K562 (cell line): ENCODE measurements around the gene NFS1. TPM values are rescaled to one million over a fixed set of nuclear protein-coding genes. Genes with fewer than 3 reads are reported as not detected.

ENCODE experiments used
- ATAC-seq: fragments of 200-7000 bp; cut with Tn5 transposase; 3 replicates; pipeline ENCODE4 v1.9.1; 2020; ENCODE audit warnings: moderate library complexity
- BruUV-seq: library from RNA; stranded (reverse); fragments of 400-500 nt; replicated peaks from 2 replicates; lab custom pipeline; 2021; lab: Mats Ljungman, UMichigan
- CTCF ChIA-PET: fragments of 300-600 bp; formaldehyde crosslinking; extraction: SDS; loops from one replicate; lab custom pipeline; 2021; ENCODE audit warnings: low intra/inter-chr PET ratio; lab: Yijun Ruan, JAX
- POLR2A ChIA-PET: fragments of 300-600, 350-650 bp; sonication (Branson Sonifier 250); formaldehyde crosslinking; extraction: SDS; loops from one replicate; lab custom pipeline; 2021; ENCODE audit warnings: antibody characterized with exemption, inconsistent platforms; lab: Yijun Ruan, JAX
- DNase-seq, 4 experiments: peaks; one replicate each; pipeline versions ENCODE4 v3.0.0 to v3.0.0-alpha.2; 2011 to 2018; ENCODE audit warnings: low spot score in 3 of 4, mixed read lengths in 3 of 4; ENCODE audit errors: extremely low read depth in 1 of 4
- FAIRE-seq: peaks from 2 replicates; lab custom pipeline; 2011; peaks lifted over from hg19 to GRCh38; lab: Jason Lieb, UNC
- H2AFZ ChIP-seq: 2 replicates; pipeline ENCODE4 v1.6.0; 2011; ENCODE audit warnings: low read depth, low read length, control low read depth, inconsistent platforms
- H3K27ac ChIP-seq: fragments of 200-600 bp; 3 replicates; pipeline ENCODE4 v1.8.0; 2011; ENCODE audit warnings: low read depth, mild to moderate bottlenecking, control low read depth, inconsistent platforms, low read length, moderate library complexity, mixed read lengths; ENCODE audit errors: extremely low read depth
- H3K27me3 ChIP-seq, 2 experiments: fragments of 300-600 bp in 1 of 2; 2 replicates in 1 of 2; 3 replicates in 1 of 2; pipeline versions ENCODE4 v1.6.0 to v1.8.0; 2011; ENCODE audit warnings: inconsistent platforms in 2 of 2, low read length in 2 of 2, mild to moderate bottlenecking in 1 of 2, mixed read lengths in 1 of 2, moderate library complexity in 1 of 2; ENCODE audit not compliant: control insufficient read depth in 2 of 2, insufficient read depth in 2 of 2
- H3K36me3 ChIP-seq: fragments of 300-600 bp; 3 replicates; pipeline ENCODE4 v1.8.0; 2011; ENCODE audit warnings: mild to moderate bottlenecking, low read length, inconsistent platforms; ENCODE audit not compliant: control insufficient read depth, insufficient read depth
- H3K4me1 ChIP-seq, 2 experiments: fragments of 200-600 bp in 1 of 2; replicated peaks in 1 of 2; 2 replicates in 1 of 2; 3 replicates in 1 of 2; pipeline versions ENCODE4 v1.5.1 to v1.8.0; 2011; ENCODE audit warnings: inconsistent platforms in 2 of 2, low read length in 2 of 2, mild to moderate bottlenecking in 1 of 2, mixed read lengths in 1 of 2, moderate library complexity in 1 of 2; ENCODE audit not compliant: control insufficient read depth in 2 of 2, insufficient read depth in 2 of 2
- H3K4me2 ChIP-seq: 2 replicates; pipeline ENCODE4 v1.6.1; 2011; ENCODE audit warnings: low read length, control low read depth, inconsistent platforms, mixed read lengths; ENCODE audit not compliant: insufficient read depth
- H3K4me3 ChIP-seq: fragments of 200-600 bp; sonication (generic), shearing (Covaris generic); 2 replicates; pipeline ENCODE4 v1.5.1; 2016; ENCODE audit warnings: control low read depth, inconsistent platforms
- H3K79me2 ChIP-seq: fragments of 200-600 bp; 3 replicates; pipeline ENCODE4 v1.8.0; 2011; ENCODE audit warnings: low read length, inconsistent platforms; ENCODE audit not compliant: control insufficient read depth, insufficient read depth
- H3K9ac ChIP-seq, 2 experiments: 2 replicates each; pipeline versions ENCODE4 v1.6.0 to v1.6.1; 2011; ENCODE audit warnings: low read depth in 2 of 2, low read length in 2 of 2, control low read depth in 1 of 2, inconsistent platforms in 1 of 2, mild to moderate bottlenecking in 1 of 2, mixed read lengths in 1 of 2; ENCODE audit not compliant: insufficient read depth in 1 of 2
- H3K9me1 ChIP-seq: one replicate; pipeline ENCODE4 v1.6.0; 2011; ENCODE audit warnings: inconsistent platforms, mild to moderate bottlenecking, low read length, moderate library complexity; ENCODE audit not compliant: control insufficient read depth, insufficient read depth
- H3K9me3 ChIP-seq: replicated peaks from 2 replicates; pipeline ENCODE4 v1.5.1; 2011; ENCODE audit warnings: low read depth, low read length, inconsistent platforms; ENCODE audit not compliant: control insufficient read depth, insufficient read depth
- H4K20me1 ChIP-seq: replicated peaks from 2 replicates; pipeline ENCODE4 v1.6.1; 2011; ENCODE audit warnings: low read length, inconsistent platforms, mixed read lengths; ENCODE audit not compliant: control insufficient read depth, insufficient read depth
- ARID2 ChIP-seq: fragments of 450-650 bp; IDR thresholded peaks from 2 replicates; pipeline ENCODE4 v1.6.1; 2017; ENCODE audit warnings: antibody characterized with exemption, mild to moderate bottlenecking
- E2F3 ChIP-seq: fragments of 250-450 bp; sonication (Bioruptor Pico); IDR thresholded peaks from 2 replicates; pipeline ENCODE4 v1.4.0; 2020; ENCODE audit warnings: mild to moderate bottlenecking
- ESRRB ChIP-seq: fragments of 250-450 bp; sonication (Bioruptor Pico); IDR thresholded peaks from 2 replicates; pipeline ENCODE4 v1.5.0; 2020; ENCODE audit warnings: mild to moderate bottlenecking, moderate library complexity, borderline replicate concordance
- PYGO2 ChIP-seq: fragments of 450-650 bp; IDR thresholded peaks from 2 replicates; pipeline ENCODE4 v1.6.1; 2016; ENCODE audit warnings: mild to moderate bottlenecking, missing genetic modification characterization, moderate library complexity, missing compliant biosample characterization
- RB1 ChIP-seq: fragments of 450-650 bp; IDR thresholded peaks from 2 replicates; pipeline ENCODE4 v1.6.1; 2017; ENCODE audit warnings: low read depth, mild to moderate bottlenecking
- ZNF263 ChIP-seq: sonication (generic); formaldehyde crosslinking; IDR thresholded peaks from 2 replicates; pipeline ENCODE4 v1.8.0; 2022; ENCODE audit warnings: mild to moderate bottlenecking, missing genetic modification reagents, borderline replicate concordance
- WGBS: fragments of 100-300 bp; shearing (Covaris generic); methylation state at CpG from one replicate; pipeline ENCODE4 v1.1.6; 2016; ENCODE audit warnings: low coverage, mixed read lengths; ENCODE audit not compliant: insufficient coverage; ENCODE audit errors: missing lambda C conversion rate; 5-methylcytosine and 5-hydroxymethylcytosine counted together
- in situ Hi-C: fragments of 300-500 bp; cut with MboI; formaldehyde crosslinking; loops from 4 replicates; pipeline ENCODE4 v1.15.0; 2018; ENCODE audit warnings: inconsistent platforms, mixed read lengths
- intact Hi-C: fragments of 100-400 bp; cut with micrococcal nuclease; formaldehyde crosslinking; loops from 2 replicates; pipeline ENCODE4 v1.14.2; 2022
- polyA plus RNA-seq, 8 experiments: library from polyadenylated mRNA; depleted of rRNA in 4 of 8; stranded (reverse) in 5 of 8; unstranded in 3 of 8; fragments of >200 nt; fragmentation: Nextera tagmentation in 2 of 8; fragmentation: Illumina TruSeq in 1 of 8; extraction: Ambion mirVana in 2 of 8; extraction: Trizol in 1 of 8; gene quantifications; 2 replicates each; pipeline versions ENCODE4 v1.2.1 to v1.2.3, GENCODE V29; 2011 to 2014; ENCODE audit warnings: inconsistent platforms in 1 of 8, missing spikeins in 1 of 8
- total RNA-seq, 7 experiments: library from RNA; depleted of rRNA in 6 of 7; stranded (reverse); fragments of >200 nt in 6 of 7; fragmentation: Illumina TruSeq in 2 of 7; extraction: Trizol in 2 of 7; gene quantifications; 2 replicates each; pipeline versions ENCODE4 v1.2.1 to v1.2.3, GENCODE V29; 2011 to 2021; ENCODE audit warnings: low replicate concordance in 1 of 7
- TF ChIP-seq, protein P1 (sequence below): fragments of 250-450 bp; sonication (Bioruptor Pico); IDR thresholded peaks from 2 replicates; pipeline ENCODE4 v1.5.0; 2021

NFS1 gene
- total and polyA plus RNA-seq, 9 of the 15 experiments (the other 6 are each of a cell fraction or from before 2014, with no cell fraction given) = 11.5 to 84.8 (median 47.1) TPM

DNA sequence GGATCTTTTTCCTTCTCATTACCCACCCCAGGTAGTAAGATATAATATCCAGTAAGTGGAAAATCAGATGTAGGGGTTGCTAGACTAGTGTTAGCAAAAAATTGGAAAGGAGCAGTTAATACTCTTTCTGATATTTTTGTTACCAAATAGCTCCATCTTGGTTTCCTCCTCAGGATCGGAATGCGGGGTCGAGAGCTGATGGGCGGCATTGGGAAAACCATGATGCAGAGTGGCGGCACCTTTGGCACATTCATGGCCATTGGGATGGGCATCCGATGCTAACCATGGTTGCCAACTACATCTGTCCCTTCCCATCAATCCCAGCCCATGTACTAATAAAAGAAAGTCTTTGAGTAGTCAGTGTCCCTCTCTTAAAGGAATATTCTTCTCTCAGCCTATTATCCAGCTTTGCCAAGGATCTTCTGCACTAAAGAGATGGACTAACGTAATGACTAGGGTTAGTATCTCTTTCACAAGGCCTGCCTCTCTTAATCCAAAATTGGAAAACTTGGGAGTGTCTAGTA lies 1.5 kb upstream of the NFS1 start:
- Histone ChIP-seq H3K36me3 (peaks cover 68% of the 10 kb centered on the region), H3K9ac (peak overlapping the region in 1 of 2 experiments; percentile 97; a peak in 3 of 4 replicates), H3K27me3 (no peaks in the 10 kb centered on the region), H3K4me2 (peak overlapping the region; percentile 98), H3K79me2 (peaks cover 44% of the 10 kb centered on the region), H4K20me1 (no peaks in the 10 kb centered on the region; the same call in 1 of the 2 replicates)
- no peak for FAIRE-seq
- WGBS = 85% methylated on average over 7 of the region's 7 CpGs
- intact Hi-C loops = no loop called here
- in situ Hi-C loops = no loop called here
- TF ChIP-seq PYGO2 (tag) (no peak), ESRRB (CRISPR knock-in tag) (no peak), ARID2 (no peak), E2F3 (CRISPR knock-in tag) (no peak), ZNF263 (CRISPR knock-in tag) (no peak), RB1 (0 out of 2 replicates have a peak, but pooled peaks have one; percentile 13)
- TF ChIP-seq, protein P1, sequence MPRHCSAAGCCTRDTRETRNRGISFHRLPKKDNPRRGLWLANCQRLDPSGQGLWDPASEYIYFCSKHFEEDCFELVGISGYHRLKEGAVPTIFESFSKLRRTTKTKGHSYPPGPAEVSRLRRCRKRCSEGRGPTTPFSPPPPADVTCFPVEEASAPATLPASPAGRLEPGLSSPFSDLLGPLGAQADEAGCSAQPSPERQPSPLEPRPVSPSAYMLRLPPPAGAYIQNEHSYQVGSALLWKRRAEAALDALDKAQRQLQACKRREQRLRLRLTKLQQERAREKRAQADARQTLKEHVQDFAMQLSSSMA (CRISPR knock-in tag) = 0 out of 2 replicates have a peak, but pooled peaks have one; percentile 53
- TF ChIP-seq, all 486 proteins: peak for 2
- POLR2A ChIA-PET = interaction anchor here (0.7 to 12.6 kb wide), 11 partner anchors 9 to 42 kb away, joined by 3 to 102 read pairs (median 5); partner anchors contain the start of gene RBM39
- H3K9me3 ChIP-seq = no peaks in the 10 kb centered on the region
- DNase-seq (no peak), ATAC-seq (no peak)
- H2AFZ ChIP-seq = no peak overlapping the region
- H3K27ac ChIP-seq = peak overlapping the region; percentile 8; the same call in 1 of the 3 replicates
- H3K9me1 ChIP-seq = no peaks in the 10 kb centered on the region
- peak overlapping the region; percentile 96 for H3K4me3 ChIP-seq
- no TSS peak for BruUV-seq
- CTCF ChIA-PET = no interaction called here
- H3K4me1 ChIP-seq = peaks cover 10 to 14% of the 10 kb centered on the region in 2 experiments; a peak in 4 of 5 replicates
